GM21515 (cell line): ENCODE measurements around the gene PRPF40B.
"Not testable (repeated sequence)": the region's sequence is repeated elsewhere in the genome, so short reads cannot be mapped to it uniquely, and the experiment has no call there.

Source experiments
- ATAC-seq: cut with Tn5 transposase; IDR thresholded peaks from one replicate; pipeline ENCODE4 v1.9.1; 2021; ENCODE audit not compliant: unreplicated experiment

The PRPF40B gene

GRCh38 chr12:49609059-49609874, 14.1 kb upstream of the PRPF40B start:
- no peak for ATAC-seq

DNA sequence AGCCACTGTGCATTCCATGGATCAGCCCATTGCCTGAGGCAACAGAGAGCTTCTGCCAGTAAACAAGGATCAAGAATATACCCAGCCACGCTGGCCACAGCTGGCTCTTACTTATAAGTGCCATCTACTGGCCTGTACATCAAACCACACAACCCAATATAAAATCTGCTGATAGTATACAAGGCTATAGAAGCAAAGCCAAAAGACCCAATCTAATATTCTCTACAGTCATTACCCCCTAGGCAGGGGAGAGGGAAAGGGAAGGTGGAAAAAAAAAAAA, 13.5 kb upstream of the PRPF40B start:
- no peak for ATAC-seq

DNA sequence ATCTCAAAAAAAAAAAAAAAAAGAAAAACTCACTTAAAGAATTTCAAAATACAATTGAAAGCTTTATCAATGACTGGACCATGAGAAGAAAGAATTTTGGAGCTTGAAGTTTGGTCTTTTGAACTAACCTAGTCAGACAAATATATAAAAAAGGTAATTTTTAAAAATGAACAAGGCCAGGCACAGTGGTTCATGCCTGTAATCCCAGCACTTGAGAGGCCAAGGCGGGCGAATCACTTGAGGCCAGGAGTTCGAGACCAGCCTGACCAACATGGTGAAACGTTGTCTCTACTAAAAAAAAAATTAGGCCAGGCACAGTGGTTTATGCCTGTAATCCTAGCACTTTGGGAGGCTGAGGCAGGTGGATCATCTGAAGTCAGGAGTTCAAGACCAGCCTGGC, 12.6 kb upstream of the PRPF40B start:
- not testable (repeated sequence) for ATAC-seq

GRCh38 chr12:49612210-49612609, 11.2 kb upstream of the PRPF40B start:
- no peak for ATAC-seq

DNA sequence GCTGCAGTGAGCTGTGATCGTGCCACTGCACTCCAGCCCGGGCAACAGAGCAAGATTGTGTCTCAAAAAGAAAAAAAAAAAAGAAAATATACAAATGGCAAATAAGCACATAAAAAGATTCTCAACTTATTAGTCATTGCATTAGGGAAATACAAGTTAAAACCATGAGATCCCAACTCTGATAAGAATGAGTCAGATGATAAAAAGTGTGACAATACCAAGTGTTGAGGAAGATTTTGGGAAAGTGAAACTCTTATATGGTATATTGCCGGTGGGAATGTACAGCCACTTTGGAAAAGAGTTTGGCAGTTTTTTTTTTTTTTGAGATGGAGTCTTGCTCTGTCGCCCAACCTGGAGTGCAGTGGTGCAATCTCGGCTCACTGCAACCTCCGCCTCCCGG, 7.6 kb upstream of the PRPF40B start:
- ATAC-seq: no peak

- ATAC-seq: no peak
Measured at GRCh38 chr12:49616533-49617219, 6.7 kb upstream of the PRPF40B start.

GRCh38 chr12:49618576-49618975, 4.8 kb upstream of the PRPF40B start:
- no peak for ATAC-seq

- ATAC-seq: no peak
Measured at GRCh38 chr12:49619286-49619685, 4.1 kb upstream of the PRPF40B start.

DNA sequence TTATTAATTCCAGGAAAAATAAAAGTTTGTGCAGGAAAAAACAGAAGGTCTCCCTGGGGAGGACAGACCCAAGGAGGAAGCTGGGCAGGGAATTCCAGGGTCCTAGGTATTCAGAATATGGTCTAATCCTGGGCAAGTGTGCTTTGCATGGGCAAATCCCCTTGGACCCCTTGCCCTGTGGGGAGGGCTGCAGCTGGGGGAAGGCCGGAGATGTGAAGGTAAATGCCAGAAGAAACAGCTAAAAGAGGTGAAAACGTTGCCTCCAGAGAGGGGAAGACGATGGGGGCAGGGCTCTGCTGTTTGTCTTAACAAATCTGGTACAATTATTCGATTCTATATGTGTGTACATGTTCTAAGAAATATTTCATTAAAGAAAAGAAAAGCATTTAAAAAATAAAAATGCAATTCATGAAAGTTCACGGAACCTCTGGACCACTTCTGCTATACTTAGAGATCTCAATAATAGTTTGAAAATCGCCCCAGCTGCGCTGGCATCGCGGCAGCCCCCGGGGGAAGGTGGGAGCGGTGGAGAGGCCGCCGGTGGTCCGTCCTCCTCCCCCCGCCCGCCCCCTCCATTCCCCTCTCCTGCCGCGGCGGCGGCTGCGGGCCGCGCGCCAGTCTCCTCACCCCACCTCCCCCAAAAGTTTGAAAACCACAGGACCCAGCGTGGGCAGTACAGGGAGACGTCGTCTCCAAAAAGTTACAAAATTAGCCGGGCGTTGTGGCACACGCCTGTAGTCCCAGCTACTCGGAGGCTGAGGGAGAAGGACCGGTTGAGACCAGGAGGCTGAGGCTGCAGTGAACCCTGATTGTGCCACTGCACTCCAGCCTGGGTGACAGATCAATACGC, 1.5 kb upstream of the PRPF40B start:
- ATAC-seq: no peak

DNA sequence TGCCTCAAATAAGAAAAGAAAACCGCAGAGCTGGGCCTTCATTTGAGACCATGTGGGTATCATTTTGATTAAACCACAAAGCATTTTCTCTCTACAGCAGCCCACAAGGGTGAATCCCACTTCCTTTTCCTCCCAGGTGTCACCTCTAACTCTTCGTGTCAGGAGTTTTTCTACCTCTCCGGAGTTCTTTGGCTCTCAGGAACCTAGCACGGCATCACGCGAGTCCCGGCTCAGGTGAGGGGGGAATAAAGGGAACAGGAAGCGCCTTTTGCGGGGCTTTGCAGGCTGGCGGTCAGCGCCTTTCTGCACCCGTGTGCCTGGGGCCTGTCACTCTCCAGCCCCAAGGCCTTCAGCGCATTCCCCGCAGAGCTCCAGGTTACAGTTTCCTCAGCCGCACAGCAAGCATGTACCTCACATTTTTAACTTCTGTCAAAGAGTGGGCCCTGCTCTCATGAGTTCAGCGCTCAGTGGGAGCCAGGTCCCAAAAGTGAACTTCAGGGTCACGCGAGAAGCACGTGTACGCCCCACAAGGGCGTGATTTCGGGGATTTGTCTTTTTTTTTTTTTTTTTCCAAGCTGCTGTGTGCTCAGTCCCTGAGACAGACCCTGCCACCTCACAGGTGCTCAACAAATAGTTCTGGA, 740 bp upstream of the PRPF40B start:
- peak; percentile 34 for ATAC-seq

- ATAC-seq: no peak
Measured at GRCh38 chr12:49624921-49625577, 1.7 kb downstream of the PRPF40B start.

- no peak for ATAC-seq
Measured at GRCh38 chr12:49626169-49626835, 2.9 kb downstream of the PRPF40B start.

- ATAC-seq: no peak
Measured at GRCh38 chr12:49626836-49627235, 3.5 kb downstream of the PRPF40B start.

DNA sequence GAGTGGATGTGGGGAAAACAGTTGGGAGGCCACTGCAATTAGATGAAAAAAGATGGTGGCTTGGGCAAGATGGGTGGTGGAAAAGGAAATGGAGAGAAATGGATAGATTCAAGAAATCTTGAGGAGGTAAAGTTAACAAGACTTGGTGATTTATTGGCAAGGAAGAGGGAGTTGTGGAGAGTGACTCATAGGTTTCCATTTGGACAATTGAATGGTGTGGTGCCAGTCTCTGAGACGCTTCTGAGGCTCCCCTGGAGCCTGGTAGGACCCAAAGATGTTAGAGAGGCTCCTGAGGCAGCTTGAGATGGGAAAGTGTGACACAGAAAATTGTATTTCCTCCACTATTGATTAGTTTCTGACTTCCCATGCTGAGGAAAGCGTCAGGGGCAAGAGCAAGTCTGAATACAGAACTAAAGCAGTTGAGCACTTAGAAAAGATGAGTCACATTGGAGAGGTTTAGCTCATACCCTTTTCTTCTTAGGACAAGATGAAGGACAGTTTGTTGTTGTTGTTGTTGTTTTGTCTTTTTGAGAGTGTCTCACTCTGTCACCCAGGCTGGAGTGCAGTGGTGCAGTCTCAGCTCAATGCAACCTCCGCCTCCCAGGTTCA, 4.5 kb downstream of the PRPF40B start:
- ATAC-seq: no peak

GRCh38 chr12:49631336-49631907, 8.1 kb downstream of the PRPF40B start:
- no peak for ATAC-seq

GRCh38 chr12:49632401-49632800, 9.0 kb downstream of the PRPF40B start:
- no peak for ATAC-seq

- ATAC-seq: no peak
Measured at GRCh38 chr12:49632986-49633702, 9.8 kb downstream of the PRPF40B start.

- ATAC-seq: no peak
Measured at GRCh38 chr12:49633703-49634345, 10.5 kb downstream of the PRPF40B start.
